ENCODE data around the gene SLC2A11. TPM values are rescaled to one million over a fixed set of nuclear protein-coding genes. Genes with fewer than 3 reads are reported as not detected.

SLC2A11 gene
- total RNA-seq (ENCODE audit: low replicate concordance): 19.6 and 32.1 TPM in 2 replicates
- long read RNA-seq, partial matches to known transcripts: 3 of 8 reads
- long read RNA-seq, other reads (novel, unspliced or antisense): 4 of 8 reads

DNA sequence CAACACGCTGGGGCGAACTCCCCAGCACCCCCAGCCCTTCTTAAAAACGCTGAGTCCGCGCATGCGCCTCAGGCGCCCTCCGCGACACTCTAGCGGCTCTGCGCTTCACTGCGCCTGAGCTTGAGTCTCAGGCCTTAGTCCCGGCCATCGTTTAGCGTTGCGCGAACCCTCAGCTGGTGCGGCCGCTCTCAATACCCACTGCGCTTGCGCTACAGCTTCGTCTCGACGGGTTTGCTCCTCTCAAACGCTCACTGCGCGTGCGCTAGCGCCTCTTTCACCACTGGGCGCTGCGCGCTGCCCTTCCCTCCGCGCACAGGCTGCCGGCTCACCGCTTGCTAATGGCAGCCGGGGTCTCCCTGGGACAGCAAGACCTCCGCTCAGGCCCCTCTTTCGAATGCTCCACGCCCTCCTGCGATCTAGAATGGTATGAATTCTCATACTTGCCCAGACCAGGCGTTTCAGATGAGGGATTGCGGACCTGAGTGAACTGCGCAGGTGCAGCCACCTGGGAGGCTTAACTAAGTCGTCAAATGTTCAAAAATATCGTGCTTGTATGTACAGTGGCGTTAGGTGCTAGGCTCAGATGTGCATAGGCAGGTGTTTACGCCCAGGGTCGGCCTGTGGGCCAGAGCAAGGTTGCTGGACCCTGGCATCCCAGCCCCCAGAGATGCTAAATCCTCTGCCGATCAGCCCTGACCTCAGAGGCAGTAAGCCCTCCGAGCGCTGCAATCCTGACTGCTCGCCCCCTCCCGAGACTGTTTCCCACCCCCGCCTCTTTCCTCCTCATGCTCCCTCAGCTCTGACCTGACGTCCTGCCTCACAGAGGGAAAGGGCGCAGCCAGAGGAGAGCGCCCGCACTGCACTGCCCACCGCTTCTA lies at the start of gene SLC2A11:
Gene SLC2A11, plus strand, starts transcription at position 270 of the 878 bp plus-strand sequence. Its CDS starts 125 bp downstream, at position 395.
- H3K27me3 Mint-ChIP-seq: no peaks in the 10 kb centered on the region

GRCh38 chr22:23812378-23812777 lies 45.3 kb upstream of the SLC2A11 start:
- Mint-ChIP-seq H3K9me3 (no peaks in the 10 kb centered on the region), H3K4me3 (no peak overlapping the region), H3K4me1 (ENCODE audit: unreplicated experiment) (no peaks in the 10 kb centered on the region), H3K27ac (no peak overlapping the region), H3K27me3 (no peaks in the 10 kb centered on the region), H3K36me3 (peaks cover 38% of the 10 kb centered on the region)
- TF ChIP-seq CTCF (conservative IDR thresholded peaks at IDR 0.05): no peak
- DNase-seq (ENCODE audit: extremely low spot score, unreplicated experiment): no peak

More for the DNA sequence above, at the start of gene SLC2A11:
- peak within 1 kb of the TSS; percentile 91 for H3K27ac Mint-ChIP-seq
- H3K4me1 Mint-ChIP-seq (ENCODE audit: unreplicated experiment): peaks cover 16% of the 10 kb centered on the region
- peak; percentile 97 for DNase-seq (ENCODE audit: extremely low spot score, unreplicated experiment)
- no peaks in the 10 kb centered on the region for H3K9me3 Mint-ChIP-seq
- H3K36me3 Mint-ChIP-seq: no peaks in the 10 kb centered on the region
- peak within 1 kb of the TSS; percentile 94 for H3K4me3 Mint-ChIP-seq
- TF ChIP-seq CTCF (conservative IDR thresholded peaks at IDR 0.05): peak; percentile 32

- H3K9me3 Mint-ChIP-seq: no peaks in the 10 kb centered on the region
- peaks cover 46% of the 10 kb centered on the region for H3K36me3 Mint-ChIP-seq
- H3K27me3 Mint-ChIP-seq: no peaks in the 10 kb centered on the region
- DNase-seq (ENCODE audit: extremely low spot score, unreplicated experiment): no peak
- peak overlapping the region; percentile 41 for H3K27ac Mint-ChIP-seq
- no peak overlapping the region for H3K4me3 Mint-ChIP-seq
- no peak for TF ChIP-seq CTCF (conservative IDR thresholded peaks at IDR 0.05)
- H3K4me1 Mint-ChIP-seq (ENCODE audit: unreplicated experiment): no peaks in the 10 kb centered on the region
Observed at GRCh38 chr22:23815541-23816155, 42.0 kb upstream of the SLC2A11 start.

GRCh38 chr22:23816156-23816976 lies 41.3 kb upstream of the SLC2A11 start:
- Mint-ChIP-seq H3K36me3 (peaks cover 40% of the 10 kb centered on the region), H3K27me3 (no peaks in the 10 kb centered on the region), H3K4me1 (ENCODE audit: unreplicated experiment) (no peaks in the 10 kb centered on the region), H3K4me3 (no peak overlapping the region), H3K27ac (peak overlapping the region; percentile 41), H3K9me3 (no peaks in the 10 kb centered on the region)
- no peak for DNase-seq (ENCODE audit: extremely low spot score, unreplicated experiment)
- no peak for TF ChIP-seq CTCF (conservative IDR thresholded peaks at IDR 0.05)

DNA sequence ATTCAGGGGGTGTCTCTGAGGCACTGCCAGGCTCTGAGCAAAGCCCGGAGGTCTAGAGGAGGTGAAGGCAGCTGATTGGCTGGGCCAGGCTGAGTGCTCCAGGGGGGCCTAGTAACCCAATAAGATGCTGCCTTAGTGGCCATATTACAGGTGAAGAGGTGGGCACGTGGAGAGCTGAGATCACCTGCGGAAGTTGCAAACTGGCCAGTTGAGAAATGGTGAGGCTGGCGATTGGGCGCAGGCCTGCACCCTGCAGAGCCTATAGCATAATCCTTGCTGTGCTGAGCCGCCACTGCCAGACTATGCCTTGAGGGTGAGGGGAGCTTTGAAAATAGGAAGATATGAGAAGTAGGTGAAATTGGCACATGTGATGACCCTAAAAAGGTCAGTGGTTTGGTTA lies 40.5 kb upstream of the SLC2A11 start:
- Mint-ChIP-seq H3K36me3 (peaks cover 36% of the 10 kb centered on the region), H3K27ac (no peak overlapping the region), H3K4me1 (ENCODE audit: unreplicated experiment) (no peaks in the 10 kb centered on the region), H3K9me3 (no peaks in the 10 kb centered on the region), H3K27me3 (no peaks in the 10 kb centered on the region), H3K4me3 (no peak overlapping the region)
- no peak for TF ChIP-seq CTCF (conservative IDR thresholded peaks at IDR 0.05)
- DNase-seq (ENCODE audit: extremely low spot score, unreplicated experiment): no peak
